WTC11 (cell line): ENCODE data around the gene DYRK3. TPM values are rescaled to one million over a fixed set of nuclear protein-coding genes. Genes with fewer than 3 reads are reported as not detected.

Experiments used
- ATAC-seq: fragments of 200-7000 bp; cut with Tn5 transposase; 2 replicates; pipeline ENCODE4 v1.10.0; 2021; ENCODE audit warnings: mild to moderate bottlenecking, moderate library complexity
- CTCF ChIA-PET: fragments of 300-600 bp; sonication (Branson Sonifier 250); formaldehyde crosslinking; loops from one replicate; lab custom pipeline; 2021; ENCODE audit warnings: antibody characterized with exemption; lab: Charles Lee
- POLR2A ChIA-PET: fragments of 350-600 bp; sonication (Branson Sonifier 250); formaldehyde crosslinking; loops from one replicate; lab custom pipeline; 2021; ENCODE audit warnings: antibody characterized with exemption; lab: Charles Lee
- DNase-seq: peaks from one replicate; pipeline ENCODE4 v3.0.0; 2021; ENCODE audit warnings: low spot score
- H3K27ac Mint-ChIP-seq: 2 replicates; pipeline ENCODE4 v1.8.0; 2021; ENCODE audit warnings: mixed read lengths
- H3K27me3 Mint-ChIP-seq: 2 replicates; pipeline ENCODE4 v1.8.0; 2021; ENCODE audit warnings: low read depth, mild to moderate bottlenecking, moderate library complexity, mixed read lengths
- H3K36me3 Mint-ChIP-seq: 2 replicates; pipeline ENCODE4 v1.8.0; 2021; ENCODE audit warnings: mixed read lengths
- H3K4me1 Mint-ChIP-seq: 2 replicates; pipeline ENCODE4 v1.8.0; 2022; ENCODE audit warnings: mixed read lengths
- H3K4me3 Mint-ChIP-seq: 2 replicates; pipeline ENCODE4 v1.8.0; 2021; ENCODE audit warnings: mild to moderate bottlenecking, moderate library complexity, mixed read lengths
- H3K9me3 Mint-ChIP-seq: 2 replicates; pipeline ENCODE4 v1.8.0; 2021; ENCODE audit warnings: mixed read lengths
- ARID4B ChIP-seq: sonication (generic); formaldehyde crosslinking; IDR thresholded peaks from 2 replicates; pipeline ENCODE4 v1.8.0; 2023; ENCODE audit warnings: missing genetic modification reagents, mild to moderate bottlenecking, borderline replicate concordance
- ATF3 ChIP-seq: sonication (generic); formaldehyde crosslinking; conservative IDR thresholded peaks from 2 replicates; pipeline ENCODE4 v1.8.1; 2022; ENCODE audit warnings: mild to moderate bottlenecking, missing genetic modification reagents
- FOXP1 ChIP-seq: sonication (generic); formaldehyde crosslinking; IDR thresholded peaks from 2 replicates; pipeline ENCODE4 v1.8.0; 2022; ENCODE audit warnings: missing genetic modification reagents, mild to moderate bottlenecking, moderate library complexity, borderline replicate concordance
- NFE2L1 ChIP-seq: sonication (generic); formaldehyde crosslinking; IDR thresholded peaks from 2 replicates; pipeline ENCODE4 v1.8.1; 2023; ENCODE audit warnings: missing genetic modification reagents
- PRRX2 ChIP-seq: fragments of 250-450 bp; sonication (Bioruptor Pico); IDR thresholded peaks from 2 replicates; pipeline ENCODE4 v1.8.0; 2021; ENCODE audit warnings: mild to moderate bottlenecking
- SOX15 ChIP-seq: fragments of 250-450 bp; sonication (Bioruptor Pico); IDR thresholded peaks from 2 replicates; pipeline ENCODE4 v1.9.0; 2021; ENCODE audit warnings: mild to moderate bottlenecking
- STAT6 ChIP-seq: sonication (generic); formaldehyde crosslinking; conservative IDR thresholded peaks from 2 replicates; pipeline ENCODE4 v1.8.1; 2023; ENCODE audit warnings: mild to moderate bottlenecking, low read depth, missing genetic modification reagents, moderate library complexity
- TCF7 ChIP-seq: sonication (generic); formaldehyde crosslinking; IDR thresholded peaks from 2 replicates; pipeline ENCODE4 v1.8.0; 2022; ENCODE audit warnings: mild to moderate bottlenecking, low read depth, missing genetic modification reagents, moderate library complexity
- TEAD1 ChIP-seq: sonication (generic); formaldehyde crosslinking; IDR thresholded peaks from 2 replicates; pipeline ENCODE4 v1.8.0; 2022; ENCODE audit warnings: mild to moderate bottlenecking, missing genetic modification reagents
- ZMAT4 ChIP-seq: fragments of 250-450 bp; sonication (Bioruptor Pico); IDR thresholded peaks from 2 replicates; pipeline ENCODE4 v1.9.0; 2021; ENCODE audit warnings: mild to moderate bottlenecking
- ZNF263 ChIP-seq: sonication (generic); formaldehyde crosslinking; IDR thresholded peaks from 2 replicates; pipeline ENCODE4 v1.8.1; 2022; ENCODE audit warnings: low read depth, mild to moderate bottlenecking, moderate library complexity, missing genetic modification reagents
- ZNF416 ChIP-seq: fragments of 250-450 bp; sonication (Bioruptor Pico); IDR thresholded peaks from 2 replicates; pipeline ENCODE4 v1.9.0; 2021; ENCODE audit warnings: mild to moderate bottlenecking, inconsistent platforms
- ZNF512 ChIP-seq: sonication (generic); formaldehyde crosslinking; IDR thresholded peaks from 2 replicates; pipeline ENCODE4 v1.8.1; 2022; ENCODE audit warnings: missing genetic modification reagents, borderline replicate concordance
- total RNA-seq: library from RNA; stranded (reverse); gene quantifications from 3 replicates; pipeline ENCODE4 v1.2.3, GENCODE V29; 2021

The DYRK3 gene
- total RNA-seq, 1 experiment from 2014 or later: 7.8 TPM

- peaks cover 50% of the 10 kb centered on the region for H3K4me1 Mint-ChIP-seq
- ChIA-PET POLR2A (no interaction called here), CTCF (interaction anchor here (2.0 kb wide), 1 partner anchor 22 kb away, joined by 12 read pairs; no protein-coding TSS in a partner anchor)
- H3K9me3 Mint-ChIP-seq: no peaks in the 10 kb centered on the region
- TF ChIP-seq ZNF512 (CRISPR knock-in tag) (no peak), FOXP1 (CRISPR knock-in tag) (0 out of 2 replicates have a peak, but pooled peaks have one; percentile 31)
- H3K36me3 Mint-ChIP-seq: no peaks in the 10 kb centered on the region
- DNase-seq: peak; percentile 44
- H3K27me3 Mint-ChIP-seq: peaks cover 52% of the 10 kb centered on the region
- 0 out of 2 replicates have a peak overlapping the region, but pooled peaks have one; percentile 60 for H3K27ac Mint-ChIP-seq
- peak; percentile 14 for ATAC-seq
- H3K4me3 Mint-ChIP-seq: peak overlapping the region; percentile 85
Measured at GRCh38 chr1:206685769-206686477, 50.6 kb downstream of the DYRK3 start.

- Mint-ChIP-seq H3K36me3 (no peaks in the 10 kb centered on the region), H3K9me3 (no peaks in the 10 kb centered on the region), H3K4me3 (peak overlapping the region; percentile 85), H3K27ac (no peak overlapping the region), H3K27me3 (peaks cover 48% of the 10 kb centered on the region), H3K4me1 (peaks cover 51% of the 10 kb centered on the region)
- no peak for ATAC-seq
- TF ChIP-seq TCF7 (CRISPR knock-in tag) (no peak), SOX15 (CRISPR knock-in tag) (no peak), ZMAT4 (CRISPR knock-in tag) (no peak), ATF3 (CRISPR knock-in tag) (no peak), TEAD1 (CRISPR knock-in tag) (no peak), ARID4B (no peak)
- no peak for DNase-seq
- ChIA-PET POLR2A (no interaction called here), CTCF (interaction anchor here (1.3 kb wide), 1 partner anchor 226 kb away, joined by 5 read pairs; no protein-coding TSS in a partner anchor)
Measured at GRCh38 chr1:206686478-206687249, 51.3 kb downstream of the DYRK3 start.

GRCh38 chr1:206687251-206687914, 52.0 kb downstream of the DYRK3 start:
- CTCF ChIA-PET: interaction anchor here (0.5 to 4.2 kb wide), 16 partner anchors 15 to 345 kb away, joined by 3 to 24 read pairs (median 4); partner anchors contain the start of genes C1orf116, DYRK3 and EIF2D
- Mint-ChIP-seq H3K4me3 (peak overlapping the region; percentile 85), H3K27me3 (peaks cover 44% of the 10 kb centered on the region), H3K9me3 (no peaks in the 10 kb centered on the region), H3K4me1 (peaks cover 58% of the 10 kb centered on the region), H3K27ac (no peak overlapping the region; the same call in 1 of the 2 replicates), H3K36me3 (no peaks in the 10 kb centered on the region)
- POLR2A ChIA-PET: interaction anchor here (0.5 to 1.0 kb wide), 2 partner anchors 52 to 62 kb away, joined by 3 read pairs; partner anchors contain the start of gene DYRK3
- DNase-seq: no peak
- ATAC-seq: no peak
- TF ChIP-seq ZNF263 (CRISPR knock-in tag) (no peak), STAT6 (CRISPR knock-in tag) (no peak), NFE2L1 (CRISPR knock-in tag) (no peak), ZNF512 (CRISPR knock-in tag) (no peak), PRRX2 (no peak), FOXP1 (CRISPR knock-in tag) (no peak), ZNF416 (no peak)
